NCI-H2196 treated with DMSO at 0.1 percent for 48 hours (cell line): ENCODE measurements around the gene ZBTB7C.

ENCODE experiments used
- DNase-seq: peaks from one replicate; lab custom pipeline; 2025; ENCODE audit not compliant: unreplicated experiment; lab: John Stamatoyannopoulos, UW

Gene ZBTB7C

GRCh38 chr18:47983946-47984345 is 425.2 kb downstream of the ZBTB7C start:
- DNase-seq, result no peak

- DNase-seq, result no peak
Measured at GRCh38 chr18:47983055-47983454, 426.1 kb downstream of the ZBTB7C start.

- no peak for DNase-seq
Measured at GRCh38 chr18:47981830-47982229, 427.4 kb downstream of the ZBTB7C start.

- DNase-seq, result no peak
Measured at GRCh38 chr18:47981320-47981719, 427.9 kb downstream of the ZBTB7C start.

GRCh38 chr18:47979611-47980200 is 429.5 kb downstream of the ZBTB7C start:
- no peak for DNase-seq

GRCh38 chr18:47978603-47979002 is 430.6 kb downstream of the ZBTB7C start:
- no peak for DNase-seq

GRCh38 chr18:47978141-47978540 is 431.0 kb downstream of the ZBTB7C start:
- no peak for DNase-seq
